Right renal cortex interstitium (tissue), 3 donors: Measurements from ENCODE around the gene VIP. TPM values are rescaled to one million over a fixed set of nuclear protein-coding genes. Genes with fewer than 3 reads are reported as not detected.

Source experiments
- DNase-seq, 3 donors: peaks; one replicate each; pipeline ENCODE4 v3.0.0-alpha.2; 2013; ENCODE audit warnings: low read depth in 3 of 3, low spot score in 2 of 3
- polyA plus RNA-seq, 3 donors: library from polyadenylated mRNA; unstranded; fragments of 120-200 nt; gene quantifications; one replicate each; pipeline ENCODE4 v1.2.1, GENCODE V29; 2013; ENCODE audit not compliant: insufficient read length in 3 of 3

The VIP gene
- polyA plus RNA-seq, 3 donors = 0.50 to 1.00 (median 0.54) TPM

DNA sequence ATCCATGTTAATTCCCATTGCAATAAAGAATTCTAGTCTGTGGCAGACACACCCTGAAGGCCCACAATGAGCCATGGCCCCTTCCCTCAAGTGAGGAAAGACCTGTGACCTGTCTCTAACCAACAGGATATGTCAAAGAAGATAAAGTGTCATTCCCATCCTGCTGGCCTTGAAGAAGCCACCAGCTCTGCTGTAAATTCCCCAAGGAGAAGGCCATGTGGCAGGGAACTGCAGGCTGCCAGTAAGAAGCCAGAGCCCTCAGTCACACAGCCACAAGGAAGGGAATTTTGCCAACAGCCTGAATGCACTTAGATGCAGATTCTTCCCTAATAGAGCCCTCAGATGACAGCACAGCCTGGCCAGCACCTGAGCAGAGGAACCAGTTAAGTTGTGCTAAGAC lies 24.8 kb downstream of the VIP start:
- DNase-seq = no peak

DNA sequence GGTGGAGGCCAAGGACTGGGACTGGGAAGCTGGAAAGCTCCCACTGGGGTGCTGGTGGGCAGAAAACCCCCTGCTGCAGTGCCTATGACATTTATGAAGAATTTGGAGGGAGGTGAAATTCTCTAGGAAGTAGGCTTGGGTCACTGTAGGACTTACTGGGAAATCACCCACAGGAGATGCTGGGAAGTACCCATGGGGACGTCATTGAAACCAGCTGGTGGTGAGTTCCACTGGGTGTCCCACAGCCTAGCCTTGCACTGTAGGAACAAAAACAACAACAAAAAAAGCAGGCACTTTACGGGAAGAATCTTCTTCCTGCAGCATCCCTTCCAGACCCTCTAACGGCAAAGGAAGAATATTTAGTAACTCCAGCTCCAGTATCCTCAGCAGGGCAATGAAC lies 26.2 kb downstream of the VIP start:
- no peak for DNase-seq

DNA sequence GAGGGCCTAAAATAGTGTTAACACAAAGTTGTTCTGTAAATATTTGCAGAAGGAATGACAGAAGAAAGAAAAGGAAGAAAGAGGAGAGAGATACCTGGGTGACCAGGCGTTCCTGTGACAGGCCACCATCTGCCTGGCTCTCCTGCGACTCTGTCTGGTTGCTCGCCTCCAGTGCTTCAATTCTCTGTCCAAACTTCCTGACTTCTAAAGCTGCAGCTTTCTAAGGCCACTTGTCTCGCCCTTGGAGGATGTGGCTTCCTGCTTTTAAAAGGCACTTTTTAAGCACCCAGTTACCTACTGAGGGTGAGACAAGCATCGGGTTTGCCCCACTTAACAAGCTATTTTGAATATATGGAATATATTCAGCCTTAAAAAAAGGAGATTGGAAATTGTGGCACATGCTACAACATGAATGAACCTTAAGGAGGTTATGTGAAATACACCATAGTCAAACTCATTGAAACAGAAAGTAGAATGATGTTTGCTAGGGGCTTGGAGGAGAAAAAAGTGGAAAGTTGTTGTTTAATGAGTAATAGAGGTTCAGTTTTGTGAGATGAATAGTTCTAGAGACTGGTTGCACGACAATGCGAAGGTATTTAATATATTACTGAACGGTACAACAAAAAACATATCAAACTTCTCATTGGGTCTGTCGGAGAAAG lies 32.8 kb downstream of the VIP start:
- DNase-seq = no peak

DNA sequence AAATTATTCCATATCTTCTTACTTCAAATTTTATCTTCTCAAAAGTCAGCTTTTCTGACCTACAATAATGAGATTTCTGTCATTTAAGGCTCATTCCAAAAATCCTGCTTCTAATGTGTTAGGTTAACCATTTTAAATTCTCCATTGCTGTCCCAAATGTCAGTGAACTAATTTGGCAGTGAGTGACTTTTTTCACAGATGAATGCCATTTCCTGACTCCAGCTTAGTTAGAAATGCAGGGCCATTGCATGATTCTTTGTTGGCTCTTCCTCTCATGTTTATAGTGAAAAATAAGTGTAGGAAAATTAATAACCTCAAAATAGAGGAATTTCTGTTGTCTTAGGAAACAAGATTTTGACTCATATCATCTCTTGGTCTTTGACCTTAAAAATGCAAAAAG lies 44.1 kb downstream of the VIP start:
- no peak for DNase-seq

DNA sequence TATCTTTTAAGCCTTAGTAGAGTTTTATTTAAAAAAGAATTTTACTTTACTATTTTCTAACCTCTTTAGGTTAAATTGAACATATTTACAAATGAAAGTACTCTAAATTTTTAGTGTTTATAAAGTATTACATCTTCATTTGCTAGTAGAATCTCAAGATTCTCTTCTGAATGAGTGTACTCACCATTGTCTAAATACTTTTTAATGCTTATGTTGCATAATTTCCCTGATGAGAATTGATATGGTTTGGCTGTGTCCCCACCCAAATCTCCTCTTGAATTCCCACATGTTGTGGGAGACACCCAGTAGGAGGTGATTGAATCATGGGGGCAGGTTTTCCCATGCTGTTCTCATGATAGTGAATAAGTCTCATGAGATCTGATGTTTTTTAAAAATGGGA lies 53.6 kb downstream of the VIP start:
- no peak for DNase-seq

Other genes with a start within 250 kb of the VIP start
- gene SYNE1, start 113.4 kb upstream of the VIP start, polyA plus RNA-seq = 100 to 1,000 TPM in 1 of 3 donors, 10 to 100 TPM in 2; 94.6 to 100 (median 99.0) TPM
- gene MYCT1, start 52.9 kb upstream of the VIP start, polyA plus RNA-seq = 10 to 100 TPM; 17.3 to 20.0 (median 19.0) TPM
- gene FBXO5, start 232.2 kb downstream of the VIP start, polyA plus RNA-seq = 10 to 100 TPM; 32.6 to 38.3 (median 36.6) TPM